Caco-2 (cell line): ENCODE measurements around the gene NUP210. TPM values are rescaled to one million over a fixed set of nuclear protein-coding genes. Genes with fewer than 3 reads are reported as not detected.

Source experiments
- BruUV-seq: library from RNA; stranded (reverse); fragments of 400-500 nt; replicated peaks from 2 replicates; lab custom pipeline; 2021; lab: Mats Ljungman, UMichigan
- CTCF ChIA-PET: fragments of 300-600 bp; sonication (Branson Sonifier 250); formaldehyde crosslinking; loops from one replicate; lab custom pipeline; 2022; ENCODE audit warnings: antibody characterized with exemption; lab: Charles Lee
- POLR2A ChIA-PET: fragments of 300-600 bp; sonication (Branson Sonifier 250); formaldehyde crosslinking; loops from one replicate; lab custom pipeline; 2022; ENCODE audit warnings: antibody characterized with exemption; lab: Charles Lee
- DNase-seq, 2 experiments: peaks; one replicate each; pipeline versions ENCODE4 v3.0.0 to v3.0.0-alpha.2; 2020 to 2022
- H3K27me3 ChIP-seq: replicated peaks from 2 replicates; pipeline ENCODE4 v1.6.0; 2011; ENCODE audit warnings: low read length; ENCODE audit not compliant: control insufficient read depth, insufficient read depth
- H3K36me3 ChIP-seq: 2 replicates; pipeline ENCODE4 v1.5.1; 2011; ENCODE audit warnings: low read length; ENCODE audit not compliant: control insufficient read depth, insufficient read depth
- H3K4me1 ChIP-seq: fragments of 250-450 bp; sonication (Bioruptor Pico); 2 replicates; pipeline ENCODE4 v1.5.1; 2020; ENCODE audit warnings: mild to moderate bottlenecking
- H3K4me3 ChIP-seq: 2 replicates; pipeline ENCODE4 v1.5.1; 2011; ENCODE audit warnings: low read depth, mild to moderate bottlenecking, control low read depth, low read length
- H3K9me3 ChIP-seq: fragments of 250-450 bp; sonication (Bioruptor Pico); 2 replicates; pipeline ENCODE4 v1.5.1; 2020; ENCODE audit warnings: mild to moderate bottlenecking, moderate library complexity
- H3K27ac Mint-ChIP-seq: one replicate; pipeline ENCODE4 v1.8.0; 2022; ENCODE audit warnings: mixed read lengths; ENCODE audit not compliant: unreplicated experiment
- H3K27me3 Mint-ChIP-seq: one replicate; pipeline ENCODE4 v1.8.0; 2022; ENCODE audit warnings: mixed read lengths; ENCODE audit not compliant: insufficient read depth, unreplicated experiment
- H3K36me3 Mint-ChIP-seq: one replicate; pipeline ENCODE4 v1.8.0; 2022; ENCODE audit warnings: mild to moderate bottlenecking, mixed read lengths; ENCODE audit not compliant: insufficient read depth, unreplicated experiment
- H3K4me1 Mint-ChIP-seq: one replicate; pipeline ENCODE4 v1.8.0; 2022; ENCODE audit warnings: low read depth, mixed read lengths; ENCODE audit not compliant: unreplicated experiment
- H3K4me3 Mint-ChIP-seq: one replicate; pipeline ENCODE4 v1.8.0; 2022; ENCODE audit warnings: mild to moderate bottlenecking, moderate library complexity, mixed read lengths; ENCODE audit not compliant: unreplicated experiment
- H3K9me3 Mint-ChIP-seq: one replicate; pipeline ENCODE4 v1.8.0; 2022; ENCODE audit warnings: mixed read lengths; ENCODE audit not compliant: unreplicated experiment
- intact Hi-C: fragments of 100-400 bp; cut with micrococcal nuclease; formaldehyde crosslinking; loops from one replicate; pipeline ENCODE4 v1.10.0; 2022; ENCODE audit not compliant: unreplicated experiment
- total RNA-seq: library from RNA; stranded (reverse); gene quantifications from 2 replicates; pipeline ENCODE4 v1.2.3, GENCODE V29; 2022
- TF ChIP-seq, protein P1 (sequence below), 2 experiments: fragments of 200-600 bp in 1 of 2; IDR thresholded peaks; 1 replicate in 1 of 2; 2 replicates in 1 of 2; pipeline versions ENCODE4 v1.5.1 to v1.8.0; 2011 to 2022; ENCODE audit warnings: antibody characterized with exemption in 1 of 2, control low read depth in 1 of 2, inconsistent platforms in 1 of 2, low read depth in 1 of 2, low read length in 1 of 2, mild to moderate bottlenecking in 1 of 2, moderate library complexity in 1 of 2; ENCODE audit not compliant: insufficient read depth in 1 of 2, severe bottlenecking in 1 of 2, unreplicated experiment in 1 of 2

The NUP210 gene
- total RNA-seq, 1 experiment from 2014 or later = 63.7 TPM

DNA sequence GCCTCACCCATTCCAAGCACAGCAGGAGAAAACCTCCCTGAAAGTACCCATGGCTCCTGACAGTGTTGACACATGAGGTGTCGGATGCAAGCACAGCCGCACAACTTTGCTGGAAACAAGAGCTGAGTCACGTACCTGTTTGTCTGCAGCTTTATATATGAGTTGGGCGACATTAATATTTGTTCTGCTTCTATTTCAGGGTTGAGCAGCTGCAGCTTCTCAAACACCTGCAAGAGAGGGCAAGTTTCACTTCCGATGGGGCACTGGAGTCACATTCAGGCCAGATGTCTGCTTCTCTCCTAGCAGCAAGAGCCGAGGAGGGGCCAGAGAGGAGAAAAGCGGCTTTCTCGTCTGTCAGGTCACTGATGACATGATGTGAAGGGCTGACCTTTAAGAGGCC lies 88.0 kb downstream of the NUP210 start:
- CTCF ChIA-PET = no interaction called here
- TF ChIP-seq, protein P1, sequence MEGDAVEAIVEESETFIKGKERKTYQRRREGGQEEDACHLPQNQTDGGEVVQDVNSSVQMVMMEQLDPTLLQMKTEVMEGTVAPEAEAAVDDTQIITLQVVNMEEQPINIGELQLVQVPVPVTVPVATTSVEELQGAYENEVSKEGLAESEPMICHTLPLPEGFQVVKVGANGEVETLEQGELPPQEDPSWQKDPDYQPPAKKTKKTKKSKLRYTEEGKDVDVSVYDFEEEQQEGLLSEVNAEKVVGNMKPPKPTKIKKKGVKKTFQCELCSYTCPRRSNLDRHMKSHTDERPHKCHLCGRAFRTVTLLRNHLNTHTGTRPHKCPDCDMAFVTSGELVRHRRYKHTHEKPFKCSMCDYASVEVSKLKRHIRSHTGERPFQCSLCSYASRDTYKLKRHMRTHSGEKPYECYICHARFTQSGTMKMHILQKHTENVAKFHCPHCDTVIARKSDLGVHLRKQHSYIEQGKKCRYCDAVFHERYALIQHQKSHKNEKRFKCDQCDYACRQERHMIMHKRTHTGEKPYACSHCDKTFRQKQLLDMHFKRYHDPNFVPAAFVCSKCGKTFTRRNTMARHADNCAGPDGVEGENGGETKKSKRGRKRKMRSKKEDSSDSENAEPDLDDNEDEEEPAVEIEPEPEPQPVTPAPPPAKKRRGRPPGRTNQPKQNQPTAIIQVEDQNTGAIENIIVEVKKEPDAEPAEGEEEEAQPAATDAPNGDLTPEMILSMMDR (IDR thresholded peaks at IDR 0.05; ENCODE audit: insufficient read depth in 1 of 2, low read depth in 1 of 2, low read length in 1 of 2, severe bottlenecking in 1 of 2, unreplicated experiment in 1 of 2) = no peak
- Mint-ChIP-seq H3K27me3 (no peaks in the 10 kb centered on the region), H3K9me3 (no peaks in the 10 kb centered on the region), H3K36me3 (peaks cover 51% of the 10 kb centered on the region), H3K27ac (no peak overlapping the region), H3K4me3 (no peak overlapping the region), H3K4me1 (no peaks in the 10 kb centered on the region)
- H3K4me1 ChIP-seq = no peaks in the 10 kb centered on the region
- H3K36me3 ChIP-seq = peaks cover 2% of the 10 kb centered on the region
- DNase-seq = no peak
- no TSS peak for BruUV-seq
- H3K9me3 ChIP-seq = no peaks in the 10 kb centered on the region
- POLR2A ChIA-PET = no interaction called here
- no peak overlapping the region for H3K4me3 ChIP-seq
- H3K27me3 ChIP-seq = no peaks in the 10 kb centered on the region
- intact Hi-C loops = no loop called here

DNA sequence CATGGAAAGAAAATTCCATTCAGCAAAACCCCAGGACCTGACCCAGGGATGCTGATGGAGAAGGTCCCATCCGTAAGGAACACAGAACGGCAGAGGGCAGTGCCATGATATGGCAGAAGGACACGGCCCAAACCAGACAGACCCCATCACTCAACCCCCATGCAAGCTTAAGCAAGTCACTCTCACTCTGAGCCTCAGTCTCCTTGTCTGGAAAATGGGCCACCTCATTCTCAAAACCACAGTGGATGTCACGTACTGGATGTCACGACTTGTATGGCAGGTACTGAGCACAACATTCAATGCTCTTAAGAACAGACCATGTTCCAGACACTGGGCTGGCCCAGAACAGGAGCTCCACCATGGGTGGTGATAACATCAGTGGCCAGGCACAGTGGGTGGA lies 90.4 kb downstream of the NUP210 start:
- peaks cover 2% of the 10 kb centered on the region for H3K36me3 ChIP-seq
- TF ChIP-seq, protein P1 (IDR thresholded peaks at IDR 0.05; ENCODE audit: insufficient read depth in 1 of 2, low read depth in 1 of 2, low read length in 1 of 2, severe bottlenecking in 1 of 2, unreplicated experiment in 1 of 2) = no peak
- intact Hi-C loops = no loop called here
- no peak for DNase-seq
- CTCF ChIA-PET = interaction anchor here (1.6 kb wide), 1 partner anchor 122 kb away, joined by 3 read pairs; no protein-coding TSS in a partner anchor
- no peaks in the 10 kb centered on the region for H3K27me3 ChIP-seq
- no TSS peak for BruUV-seq
- H3K4me1 Mint-ChIP-seq = no peaks in the 10 kb centered on the region
- no peaks in the 10 kb centered on the region for H3K4me1 ChIP-seq
- no peak overlapping the region for H3K27ac Mint-ChIP-seq
- H3K36me3 Mint-ChIP-seq = peaks cover 57% of the 10 kb centered on the region
- POLR2A ChIA-PET = no interaction called here
- no peaks in the 10 kb centered on the region for H3K9me3 ChIP-seq
- H3K4me3 ChIP-seq = no peak overlapping the region
- H3K27me3 Mint-ChIP-seq = no peaks in the 10 kb centered on the region
- H3K9me3 Mint-ChIP-seq = no peaks in the 10 kb centered on the region
- no peak overlapping the region for H3K4me3 Mint-ChIP-seq

DNA sequence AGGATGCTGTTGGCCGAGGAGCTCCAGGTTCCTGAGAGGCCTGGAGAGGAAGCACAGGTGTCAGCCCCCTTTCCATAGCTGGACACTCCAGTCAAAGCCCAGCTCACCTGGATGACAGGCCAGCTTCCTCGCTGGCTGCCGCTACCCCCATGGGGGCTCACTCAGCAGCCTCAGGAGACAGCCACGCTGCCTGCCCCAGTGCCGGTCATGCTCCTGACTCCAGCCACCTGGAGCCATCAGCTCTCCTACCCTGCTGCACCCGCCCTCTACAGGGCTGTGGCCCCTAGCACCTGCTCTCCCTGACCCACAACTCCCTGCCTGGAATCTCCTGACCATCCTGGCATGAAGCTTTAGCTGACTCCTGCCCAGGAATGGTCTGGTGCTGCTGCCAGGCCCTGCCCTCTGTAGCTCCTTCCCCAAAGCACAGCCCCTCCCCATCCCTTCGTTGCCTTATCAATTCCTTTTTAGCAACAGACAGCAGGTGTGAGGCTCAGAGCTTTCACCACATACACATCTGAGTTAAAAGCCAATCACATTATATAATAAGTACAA lies 94.2 kb downstream of the NUP210 start:
- TF ChIP-seq, protein P1 (IDR thresholded peaks at IDR 0.05; ENCODE audit: insufficient read depth in 1 of 2, low read depth in 1 of 2, low read length in 1 of 2, severe bottlenecking in 1 of 2, unreplicated experiment in 1 of 2) = no peak
- Mint-ChIP-seq H3K4me1 (no peaks in the 10 kb centered on the region), H3K36me3 (peaks cover 61% of the 10 kb centered on the region), H3K27me3 (no peaks in the 10 kb centered on the region), H3K9me3 (no peaks in the 10 kb centered on the region), H3K4me3 (no peak overlapping the region), H3K27ac (no peak overlapping the region)
- intact Hi-C loops = no loop called here
- ChIA-PET POLR2A (no interaction called here), CTCF (interaction anchor here (0.7 kb wide), 1 partner anchor 234 kb away, joined by 3 read pairs; no protein-coding TSS in a partner anchor)
- peaks cover 1% of the 10 kb centered on the region for H3K36me3 ChIP-seq
- DNase-seq = no peak
- no peak overlapping the region for H3K4me3 ChIP-seq
- BruUV-seq = no TSS peak
- no peaks in the 10 kb centered on the region for H3K9me3 ChIP-seq
- no peaks in the 10 kb centered on the region for H3K27me3 ChIP-seq
- no peaks in the 10 kb centered on the region for H3K4me1 ChIP-seq
